H7 (cell line): Measurements from ENCODE around the gene MYO1B. TPM values are rescaled to one million over a fixed set of nuclear protein-coding genes. Genes with fewer than 3 reads are reported as not detected.

ENCODE experiments used
- DNase-seq: peaks from one replicate; pipeline ENCODE4 v3.0.0; 2012
- H3K27me3 ChIP-seq: 2 replicates; pipeline ENCODE4 v1.6.0; 2011; ENCODE audit warnings: mild to moderate bottlenecking, low read length; ENCODE audit not compliant: control insufficient read depth, insufficient read depth
- H3K36me3 ChIP-seq: replicated peaks from 2 replicates; pipeline ENCODE4 v1.5.1; 2011; ENCODE audit warnings: low read length; ENCODE audit not compliant: control insufficient read depth, insufficient read depth
- H3K4me3 ChIP-seq: 2 replicates; pipeline ENCODE4 v1.5.1; 2011; ENCODE audit warnings: low read depth, mild to moderate bottlenecking, control low read depth, low read length, moderate library complexity; ENCODE audit not compliant: insufficient read depth
- total RNA-seq: library from RNA; depleted of rRNA; stranded (reverse); fragments of >200 nt; shearing (Covaris generic); gene quantifications from 2 replicates; pipeline ENCODE4 v1.2.3, GENCODE V29; 2014

The MYO1B gene
- total RNA-seq, 1 experiment from 2014 or later = 47.4 TPM

- H3K4me3 ChIP-seq = no peak overlapping the region
- peaks cover 7% of the 10 kb centered on the region for H3K36me3 ChIP-seq
Measured at GRCh38 chr2:191405546-191405945, 160.3 kb downstream of the MYO1B start.

GRCh38 chr2:191410646-191411436, 165.6 kb downstream of the MYO1B start:
- DNase-seq = no peak
- H3K4me3 ChIP-seq = no peak overlapping the region
- no peaks in the 10 kb centered on the region for H3K27me3 ChIP-seq
- H3K36me3 ChIP-seq = peaks cover 6% of the 10 kb centered on the region; the same call in 1 of the 2 replicates

More at GRCh38 chr2:191405546-191405945, 160.3 kb downstream of the MYO1B start:
- DNase-seq = no peak
- H3K27me3 ChIP-seq = no peaks in the 10 kb centered on the region

GRCh38 chr2:191411472-191411871, 166.3 kb downstream of the MYO1B start:
- Histone ChIP-seq H3K36me3 (peaks cover 6% of the 10 kb centered on the region; the same call in 1 of the 2 replicates), H3K4me3 (no peak overlapping the region), H3K27me3 (no peaks in the 10 kb centered on the region)
- DNase-seq = no peak

GRCh38 chr2:191412353-191412752, 167.1 kb downstream of the MYO1B start:
- no peak overlapping the region for H3K4me3 ChIP-seq
- peaks cover 6% of the 10 kb centered on the region; the same call in 1 of the 2 replicates for H3K36me3 ChIP-seq
- DNase-seq = no peak
- H3K27me3 ChIP-seq = no peaks in the 10 kb centered on the region

- no peaks in the 10 kb centered on the region for H3K27me3 ChIP-seq
- H3K4me3 ChIP-seq = no peak overlapping the region
- peaks cover 3% of the 10 kb centered on the region for H3K36me3 ChIP-seq
- DNase-seq = no peak
Measured at GRCh38 chr2:191415101-191415500, 169.9 kb downstream of the MYO1B start.

- peaks cover 1% of the 10 kb centered on the region for H3K36me3 ChIP-seq
Measured at GRCh38 chr2:191415858-191416257, 170.7 kb downstream of the MYO1B start.

GRCh38 chr2:191417746-191418145, 172.5 kb downstream of the MYO1B start:
- DNase-seq = no peak
- Histone ChIP-seq H3K36me3 (peaks cover 1% of the 10 kb centered on the region; the same call in 1 of the 2 replicates), H3K27me3 (no peaks in the 10 kb centered on the region), H3K4me3 (no peak overlapping the region)

More at GRCh38 chr2:191415858-191416257, 170.7 kb downstream of the MYO1B start:
- no peak for DNase-seq
- Histone ChIP-seq H3K4me3 (no peak overlapping the region), H3K27me3 (no peaks in the 10 kb centered on the region)

- Histone ChIP-seq H3K4me3 (no peak overlapping the region), H3K36me3 (peaks cover 1% of the 10 kb centered on the region; the same call in 1 of the 2 replicates), H3K27me3 (no peaks in the 10 kb centered on the region)
- DNase-seq = no peak
Measured at GRCh38 chr2:191421950-191422349, 176.7 kb downstream of the MYO1B start.

DNA sequence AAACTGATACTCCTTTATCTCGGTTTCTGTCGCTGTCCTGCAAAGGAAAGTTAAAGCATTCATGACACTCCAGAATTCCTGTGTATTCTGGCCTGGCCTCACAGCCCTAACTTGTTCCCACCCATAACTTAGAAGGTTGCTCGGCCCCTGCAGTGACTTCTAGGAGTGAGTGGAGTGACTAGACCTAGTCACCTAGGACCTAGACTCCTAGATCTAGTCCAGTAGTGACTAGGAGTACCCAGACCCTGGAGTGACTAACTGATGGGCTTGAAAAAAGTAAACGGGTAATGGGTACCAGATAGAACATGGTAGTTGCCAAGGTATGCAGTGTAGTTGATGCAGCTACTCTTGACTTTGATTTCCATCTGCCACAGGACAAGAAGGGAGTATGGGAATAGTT, 181.8 kb downstream of the MYO1B start:
- no peaks in the 10 kb centered on the region for H3K27me3 ChIP-seq
- no peak for DNase-seq

DNA sequence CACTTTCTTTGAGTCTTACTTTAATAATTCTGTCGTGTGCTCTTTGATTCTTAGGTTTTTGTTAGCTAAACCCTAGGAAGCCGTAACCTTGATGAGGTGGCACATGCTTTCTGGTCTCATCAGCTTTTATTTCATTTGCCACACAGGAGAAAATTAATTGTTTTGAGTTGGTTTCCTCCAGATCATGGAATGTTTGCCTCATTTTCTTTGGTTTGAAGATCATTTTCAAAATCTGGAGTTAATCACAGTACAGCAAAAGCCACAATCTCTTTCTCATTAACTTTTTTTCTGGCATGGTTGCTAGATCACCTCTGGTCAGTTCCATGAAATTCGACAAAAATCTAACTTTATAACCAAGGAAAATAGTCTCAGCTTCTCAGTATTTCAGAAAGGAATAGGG, 182.9 kb downstream of the MYO1B start:
- DNase-seq = no peak
- H3K4me3 ChIP-seq = no peak overlapping the region
- no peaks in the 10 kb centered on the region; the same call in 1 of the 2 replicates for H3K36me3 ChIP-seq
- no peaks in the 10 kb centered on the region for H3K27me3 ChIP-seq

More for the DNA sequence above, 181.8 kb downstream of the MYO1B start:
- H3K4me3 ChIP-seq = no peak overlapping the region
- no peaks in the 10 kb centered on the region; the same call in 1 of the 2 replicates for H3K36me3 ChIP-seq

GRCh38 chr2:191430476-191430875, 185.3 kb downstream of the MYO1B start:
- no peak for DNase-seq
- no peaks in the 10 kb centered on the region; the same call in 1 of the 2 replicates for H3K36me3 ChIP-seq
- no peaks in the 10 kb centered on the region for H3K27me3 ChIP-seq
- H3K4me3 ChIP-seq = no peak overlapping the region

DNA sequence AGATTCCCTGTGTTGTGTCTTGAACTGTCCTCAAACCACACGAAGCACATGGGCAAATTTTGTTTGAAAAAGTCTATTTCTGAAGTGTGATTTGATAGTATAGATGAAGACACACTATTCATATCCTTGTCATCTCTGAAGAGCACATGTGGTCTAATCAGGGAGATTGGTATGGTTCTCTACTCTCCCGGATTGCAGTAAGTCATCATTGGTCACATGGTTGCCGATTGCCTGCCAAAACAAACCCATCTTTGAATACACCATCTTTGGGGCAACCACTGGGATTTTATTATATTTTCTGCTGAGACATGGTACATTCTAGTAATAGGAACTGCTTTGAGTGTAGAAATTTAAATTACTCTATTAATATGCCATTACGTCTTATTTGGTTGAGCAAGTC, 186.9 kb downstream of the MYO1B start:
- no peaks in the 10 kb centered on the region for H3K36me3 ChIP-seq
- no peak for DNase-seq
- H3K27me3 ChIP-seq = no peaks in the 10 kb centered on the region
- no peak overlapping the region for H3K4me3 ChIP-seq

GRCh38 chr2:191434072-191434471, 188.9 kb downstream of the MYO1B start:
- DNase-seq = no peak
- no peak overlapping the region for H3K4me3 ChIP-seq
- H3K36me3 ChIP-seq = no peaks in the 10 kb centered on the region
- no peaks in the 10 kb centered on the region for H3K27me3 ChIP-seq

- H3K27me3 ChIP-seq = no peaks in the 10 kb centered on the region
- no peak for DNase-seq
- no peaks in the 10 kb centered on the region for H3K36me3 ChIP-seq
- no peak overlapping the region for H3K4me3 ChIP-seq
Measured at GRCh38 chr2:191435141-191435540, 189.9 kb downstream of the MYO1B start.

DNA sequence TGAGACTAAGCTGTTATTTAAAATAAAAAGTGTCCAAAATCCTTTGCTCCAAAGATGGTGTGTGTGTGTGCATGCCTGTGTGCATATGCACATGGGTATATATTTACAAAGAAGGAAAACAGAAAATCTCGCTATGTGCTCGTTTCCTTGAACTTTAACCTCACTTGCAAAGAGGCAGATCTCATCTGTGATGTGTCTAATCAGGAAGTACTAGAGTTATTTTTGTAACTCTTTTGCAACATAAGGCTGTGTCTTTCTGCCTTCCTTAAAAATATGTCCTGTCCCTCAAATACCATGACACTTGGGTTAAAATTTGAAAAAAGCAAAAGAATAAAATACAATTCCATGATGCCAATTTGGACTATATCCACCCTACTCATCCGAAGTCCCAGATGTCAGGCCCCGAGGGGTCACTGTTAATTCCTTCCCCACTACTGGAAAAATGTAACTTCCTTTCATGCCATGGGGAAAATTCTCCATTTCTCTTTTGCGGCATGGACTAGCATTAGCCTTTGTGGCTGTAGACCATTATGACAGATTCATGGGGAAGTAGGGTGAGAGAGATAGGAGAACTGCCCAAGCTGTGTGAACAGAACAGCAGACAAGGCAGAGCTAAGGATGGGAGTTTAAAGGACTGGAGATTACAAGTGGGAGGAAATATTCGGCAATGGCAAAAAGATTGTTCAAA, 191.3 kb downstream of the MYO1B start:
- no peak overlapping the region for H3K4me3 ChIP-seq
- no peaks in the 10 kb centered on the region for H3K27me3 ChIP-seq
- DNase-seq = no peak
- H3K36me3 ChIP-seq = no peaks in the 10 kb centered on the region
